Hepatocyte (in vitro differentiated cells): ENCODE measurements around the gene ATP6V1E1. TPM values are rescaled to one million over a fixed set of nuclear protein-coding genes. Genes with fewer than 3 reads are reported as not detected.

Source experiments
- DNase-seq: peaks from one replicate; pipeline ENCODE4 v3.0.0-alpha.2; 2016; ENCODE audit warnings: low spot score
- H2AFZ ChIP-seq: fragments of 200-600 bp; sonication (generic); 2 replicates; pipeline ENCODE4 v1.6.0; 2016; ENCODE audit warnings: antibody characterized with exemption, mild to moderate bottlenecking
- H3K27ac ChIP-seq: fragments of 200-600 bp; sonication (generic); 2 replicates; pipeline ENCODE4 v1.5.1; 2016; ENCODE audit warnings: mild to moderate bottlenecking
- H3K27me3 ChIP-seq: fragments of 200-600 bp; sonication (generic); 2 replicates; pipeline ENCODE4 v1.6.1; 2016
- H3K36me3 ChIP-seq: fragments of 200-600 bp; sonication (generic); replicated peaks from 2 replicates; pipeline ENCODE4 v1.5.1; 2016; ENCODE audit warnings: low read depth; ENCODE audit not compliant: insufficient read depth
- H3K4me1 ChIP-seq: fragments of 200-600 bp; sonication (generic); 2 replicates; pipeline ENCODE4 v1.5.1; 2016; ENCODE audit warnings: mild to moderate bottlenecking, moderate library complexity; ENCODE audit not compliant: insufficient read depth
- H3K4me2 ChIP-seq: fragments of 200-600 bp; sonication (generic); 2 replicates; pipeline ENCODE4 v1.6.0; 2016
- H3K4me3 ChIP-seq: fragments of 200-600 bp; sonication (generic); 2 replicates; pipeline ENCODE4 v1.5.1; 2016; ENCODE audit warnings: mild to moderate bottlenecking
- H3K79me2 ChIP-seq: fragments of 200-600 bp; sonication (generic); 2 replicates; pipeline ENCODE4 v1.6.0; 2017; ENCODE audit warnings: mild to moderate bottlenecking
- H3K9me2 ChIP-seq: fragments of 200-600 bp; sonication (generic); replicated peaks from 2 replicates; pipeline ENCODE4 v1.6.0; 2017; ENCODE audit warnings: mild to moderate bottlenecking; ENCODE audit not compliant: insufficient read depth
- H3K9me3 ChIP-seq: fragments of 200-600 bp; sonication (generic); 2 replicates; pipeline ENCODE4 v1.5.1; 2016; ENCODE audit warnings: low read depth, mild to moderate bottlenecking
- H4K20me1 ChIP-seq: fragments of 200-600 bp; sonication (generic); 2 replicates; pipeline ENCODE4 v1.6.0; 2016; ENCODE audit warnings: mild to moderate bottlenecking; ENCODE audit not compliant: insufficient read depth, poor library complexity, severe bottlenecking
- EZH2 ChIP-seq: fragments of 200-600 bp; sonication (generic); IDR thresholded peaks from 2 replicates; pipeline ENCODE4 v1.6.1; 2016; ENCODE audit warnings: antibody characterized with exemption, mild to moderate bottlenecking, borderline replicate concordance
- EZH2phosphoT487 ChIP-seq: fragments of 200-600 bp; sonication (generic); IDR thresholded peaks from one replicate; pipeline ENCODE4 v1.6.1; 2018; ENCODE audit warnings: antibody characterized with exemption, mild to moderate bottlenecking, low read depth, moderate library complexity; ENCODE audit not compliant: unreplicated experiment, severe bottlenecking
- WGBS: methylation state at CpG from one replicate; pipeline ENCODE4 v1.1.6; 2016; ENCODE audit warnings: low lambda C conversion rate; ENCODE audit errors: missing lambda C conversion rate; 5-methylcytosine and 5-hydroxymethylcytosine counted together
- polyA plus RNA-seq: library from polyadenylated mRNA; unstranded; fragments of >200 nt; fragmentation: Nextera tagmentation; extraction: Ambion mirVana; gene quantifications from 2 replicates; pipeline ENCODE4 v1.2.1, GENCODE V29; 2016
- total RNA-seq: library from RNA; depleted of rRNA; stranded (reverse); fragments of >200 nt; gene quantifications from 2 replicates; pipeline ENCODE4 v1.2.3, GENCODE V29; 2014
- TF ChIP-seq, protein P1 (sequence below): fragments of 200-600 bp; sonication (generic); IDR thresholded peaks from 2 replicates; pipeline ENCODE4 v1.5.1; 2016; ENCODE audit warnings: antibody characterized with exemption, mild to moderate bottlenecking; ENCODE audit not compliant: poor library complexity

Gene ATP6V1E1
- total and polyA plus RNA-seq, 2 experiments from 2014 or later = 122 to 145 TPM

DNA sequence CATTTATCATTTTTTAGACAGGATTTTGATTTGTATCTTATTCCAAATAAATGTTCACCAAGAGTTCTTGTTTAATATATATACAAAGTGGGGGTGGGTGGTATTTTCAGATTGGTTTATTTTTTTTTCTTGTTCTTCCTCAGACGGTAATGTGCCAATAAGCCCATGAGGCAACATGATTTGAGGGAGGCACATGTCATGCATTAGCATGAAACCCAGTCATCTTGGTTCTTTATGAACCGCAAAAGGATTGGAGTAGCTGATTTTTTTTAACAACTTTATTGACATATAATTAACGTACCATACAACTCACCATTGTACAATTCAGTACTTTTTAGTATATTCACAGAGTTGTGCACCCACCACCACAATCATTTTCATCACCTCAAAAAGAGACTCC, 12.7 kb upstream of the ATP6V1E1 start:
- no peak for DNase-seq
- peaks cover 12% of the 10 kb centered on the region for H3K4me1 ChIP-seq
- no peak overlapping the region for H3K27ac ChIP-seq
- H3K9me3 ChIP-seq = no peaks in the 10 kb centered on the region
- no peaks in the 10 kb centered on the region for H3K9me2 ChIP-seq
- peaks cover 64% of the 10 kb centered on the region for H3K79me2 ChIP-seq
- H4K20me1 ChIP-seq = no peaks in the 10 kb centered on the region
- WGBS = 91% methylated on average over 3 of the region's 3 CpGs
- no peak overlapping the region for H3K4me2 ChIP-seq
- no peak overlapping the region for H2AFZ ChIP-seq
- TF ChIP-seq EZH2 = no peak
- TF ChIP-seq EZH2phosphoT487 = no peak
- TF ChIP-seq, protein P1, sequence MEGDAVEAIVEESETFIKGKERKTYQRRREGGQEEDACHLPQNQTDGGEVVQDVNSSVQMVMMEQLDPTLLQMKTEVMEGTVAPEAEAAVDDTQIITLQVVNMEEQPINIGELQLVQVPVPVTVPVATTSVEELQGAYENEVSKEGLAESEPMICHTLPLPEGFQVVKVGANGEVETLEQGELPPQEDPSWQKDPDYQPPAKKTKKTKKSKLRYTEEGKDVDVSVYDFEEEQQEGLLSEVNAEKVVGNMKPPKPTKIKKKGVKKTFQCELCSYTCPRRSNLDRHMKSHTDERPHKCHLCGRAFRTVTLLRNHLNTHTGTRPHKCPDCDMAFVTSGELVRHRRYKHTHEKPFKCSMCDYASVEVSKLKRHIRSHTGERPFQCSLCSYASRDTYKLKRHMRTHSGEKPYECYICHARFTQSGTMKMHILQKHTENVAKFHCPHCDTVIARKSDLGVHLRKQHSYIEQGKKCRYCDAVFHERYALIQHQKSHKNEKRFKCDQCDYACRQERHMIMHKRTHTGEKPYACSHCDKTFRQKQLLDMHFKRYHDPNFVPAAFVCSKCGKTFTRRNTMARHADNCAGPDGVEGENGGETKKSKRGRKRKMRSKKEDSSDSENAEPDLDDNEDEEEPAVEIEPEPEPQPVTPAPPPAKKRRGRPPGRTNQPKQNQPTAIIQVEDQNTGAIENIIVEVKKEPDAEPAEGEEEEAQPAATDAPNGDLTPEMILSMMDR = no peak
- H3K27me3 ChIP-seq = no peaks in the 10 kb centered on the region
- no peaks in the 10 kb centered on the region for H3K36me3 ChIP-seq
- H3K4me3 ChIP-seq = no peak overlapping the region

DNA sequence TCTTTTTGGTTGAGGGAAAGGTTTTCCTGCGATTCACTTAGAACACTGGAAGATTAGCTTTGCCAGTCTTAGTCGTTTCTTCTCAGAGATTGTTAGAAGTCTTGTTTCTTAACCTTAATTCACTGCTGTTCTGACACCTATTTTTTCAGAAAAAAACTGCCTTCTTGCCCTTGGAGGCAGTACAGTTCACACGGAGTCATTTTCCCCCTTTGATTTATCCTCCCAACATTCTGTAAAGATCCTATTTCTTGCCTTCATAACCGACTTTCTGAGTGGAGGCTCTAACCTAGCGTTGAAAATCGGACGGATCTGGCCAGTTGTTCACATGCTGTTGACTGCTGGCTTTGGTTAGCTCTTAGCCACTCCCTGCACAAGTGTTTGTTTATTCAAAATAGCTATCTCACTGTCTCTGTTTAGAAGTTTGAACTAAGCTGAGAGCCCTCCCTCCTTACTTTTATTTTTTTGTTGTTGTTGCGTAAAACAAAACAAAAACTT, 10.7 kb upstream of the ATP6V1E1 start:
- H3K27me3 ChIP-seq = no peaks in the 10 kb centered on the region
- 9% methylated on average over 8 of the region's 8 CpGs for WGBS

DNA sequence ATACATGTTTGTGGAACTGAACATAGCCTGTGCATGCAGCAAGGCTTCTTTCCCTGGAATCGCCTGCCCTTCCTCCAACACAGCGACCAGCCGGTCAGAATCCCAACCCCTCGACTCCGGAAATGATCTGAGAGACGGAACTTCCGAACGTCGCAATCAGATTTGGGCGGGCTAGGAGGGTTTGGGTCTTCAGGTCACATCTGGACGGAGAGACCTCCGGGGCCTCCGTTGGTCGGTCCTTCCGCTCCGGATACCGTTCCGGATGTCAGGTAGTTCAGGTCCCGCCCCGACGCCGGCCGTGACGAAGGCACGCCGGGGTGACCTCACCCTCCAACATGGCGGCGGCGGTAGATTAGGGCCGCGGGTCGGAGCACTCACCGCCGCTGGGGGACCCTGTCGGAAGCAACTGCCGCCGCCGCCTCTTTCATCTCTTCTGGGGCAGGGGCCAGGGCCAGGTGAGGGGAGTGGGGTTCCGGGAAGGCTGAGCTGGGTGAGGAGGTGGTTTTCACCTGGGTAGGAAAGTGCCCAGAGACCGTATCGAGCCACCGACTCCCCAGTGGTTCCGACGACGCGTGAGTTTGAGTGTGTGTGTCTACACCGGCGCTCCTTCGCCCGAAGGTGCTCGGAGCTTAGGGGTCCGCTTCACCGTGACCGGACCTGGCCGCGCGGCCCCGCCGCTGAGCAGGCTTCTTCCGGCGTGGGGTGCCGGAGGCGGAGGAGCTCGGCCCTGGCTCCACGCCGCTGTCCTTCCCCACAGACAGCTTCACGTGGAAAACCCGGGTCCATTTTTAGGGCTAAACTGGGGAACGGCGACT, 10.1 kb upstream of the ATP6V1E1 start, which contains the start of gene BCL2L13:
Gene BCL2L13 (plus strand): TSS at position 326 of the 815 bp plus-strand sequence. CDS start 16,955 bp downstream, outside the sequence.
- H3K27me3 ChIP-seq = no peaks in the 10 kb centered on the region
- 1% methylated on average over 69 of the region's 70 CpGs for WGBS
- H3K79me2 ChIP-seq = peaks cover 39% of the 10 kb centered on the region
- H2AFZ ChIP-seq = peak within 1 kb of the TSS; percentile 68
- TF ChIP-seq EZH2 (no peak), EZH2phosphoT487 (no peak)
- H3K9me2 ChIP-seq = no peaks in the 10 kb centered on the region
- no peaks in the 10 kb centered on the region for H3K9me3 ChIP-seq
- H3K4me1 ChIP-seq = peaks cover 21% of the 10 kb centered on the region
- DNase-seq = peak; percentile 96
- H3K36me3 ChIP-seq = no peaks in the 10 kb centered on the region
- H4K20me1 ChIP-seq = no peaks in the 10 kb centered on the region
- peak within 1 kb of the TSS; percentile 82 for H3K4me2 ChIP-seq
- H3K4me3 ChIP-seq = peak within 1 kb of the TSS; percentile 70
- peak within 1 kb of the TSS; percentile 99 for H3K27ac ChIP-seq

More for the DNA sequence above, 10.7 kb upstream of the ATP6V1E1 start:
- Histone ChIP-seq H3K4me1 (peaks cover 14% of the 10 kb centered on the region), H3K27ac (peak overlapping the region; percentile 99), H4K20me1 (no peaks in the 10 kb centered on the region), H3K79me2 (peaks cover 46% of the 10 kb centered on the region), H3K4me3 (peak overlapping the region; percentile 70), H3K4me2 (peak overlapping the region; percentile 78), H3K36me3 (no peaks in the 10 kb centered on the region), H2AFZ (peak overlapping the region; percentile 56), H3K9me2 (no peaks in the 10 kb centered on the region), H3K9me3 (no peaks in the 10 kb centered on the region)
- peak; percentile 72 for DNase-seq
- TF ChIP-seq, protein P1 = no peak
- no peak for TF ChIP-seq EZH2
- no peak for TF ChIP-seq EZH2phosphoT487

DNA sequence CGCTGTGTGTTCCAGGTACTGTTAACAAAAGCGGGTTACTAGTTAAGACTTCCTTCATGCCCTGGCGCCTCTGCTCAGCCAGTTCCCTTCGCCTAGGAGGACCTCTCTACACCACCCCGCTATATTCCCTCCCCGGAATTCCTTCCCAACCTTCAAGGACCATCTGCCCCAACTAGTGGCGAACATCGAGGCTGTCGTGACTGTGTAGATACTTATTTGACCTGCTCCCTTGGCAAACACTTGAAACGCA, 9.6 kb upstream of the ATP6V1E1 start:
- H3K27me3 ChIP-seq = no peaks in the 10 kb centered on the region
- WGBS = 2% methylated on average over 10 of the region's 10 CpGs
- H4K20me1 ChIP-seq = no peaks in the 10 kb centered on the region
- peaks cover 23% of the 10 kb centered on the region for H3K4me1 ChIP-seq
- no peak for DNase-seq
- peaks cover 34% of the 10 kb centered on the region for H3K79me2 ChIP-seq
- H2AFZ ChIP-seq = peak overlapping the region; percentile 68
- TF ChIP-seq EZH2phosphoT487 (no peak), EZH2 (no peak)
- TF ChIP-seq, protein P1 = no peak
- no peaks in the 10 kb centered on the region for H3K9me2 ChIP-seq
- H3K4me3 ChIP-seq = peak overlapping the region; percentile 54
- peak overlapping the region; percentile 99 for H3K27ac ChIP-seq
- H3K4me2 ChIP-seq = peak overlapping the region; percentile 82
- no peaks in the 10 kb centered on the region for H3K36me3 ChIP-seq
- H3K9me3 ChIP-seq = no peaks in the 10 kb centered on the region
